Esophagus squamous epithelium (tissue), 5 donors: ENCODE measurements around the gene DNMT3A. TPM values are rescaled to one million over a fixed set of nuclear protein-coding genes. Genes with fewer than 3 reads are reported as not detected.

Source experiments
- DNase-seq: peaks from one replicate; lab custom pipeline; 2025; lab: John Stamatoyannopoulos, UW
- H3K27ac ChIP-seq, 4 donors: fragments of 200-600 bp; sonication (generic); one replicate each; pipeline ENCODE4 v1.5.1; 2016 to 2019; ENCODE audit warnings: mild to moderate bottlenecking in 1 of 4
- H3K27me3 ChIP-seq, 4 donors: fragments of 200-600 bp; sonication (generic); 1 replicate in 3 of 4; 2 replicates in 1 of 4; pipeline versions ENCODE4 v1.5.1 to v1.6.0; 2017 to 2021; ENCODE audit warnings: antibody characterized with exemption in 1 of 4
- H3K36me3 ChIP-seq, 3 donors: fragments of 200-600 bp; sonication (generic); one replicate each; pipeline ENCODE4 v1.5.1; 2016 to 2019
- H3K4me1 ChIP-seq, 3 donors: fragments of 200-600 bp; sonication (generic); one replicate each; pipeline ENCODE4 v1.5.1; 2017 to 2019
- H3K4me3 ChIP-seq, 4 donors: fragments of 200-600 bp; sonication (generic); 1 replicate in 3 of 4; 2 replicates in 1 of 4; pipeline ENCODE4 v1.5.1; 2016 to 2019; ENCODE audit warnings: mild to moderate bottlenecking in 2 of 4, moderate library complexity in 1 of 4
- H3K9me3 ChIP-seq, 3 donors: fragments of 200-600 bp; sonication (generic); one replicate each; pipeline ENCODE4 v1.5.1; 2016 to 2019
- POLR2A ChIP-seq, 4 donors: fragments of 450-650 bp; IDR thresholded peaks; one replicate each; pipeline ENCODE4 v1.6.1; 2017; ENCODE audit warnings: antibody characterized with exemption in 4 of 4, mild to moderate bottlenecking in 4 of 4, moderate library complexity in 3 of 4
- WGBS, 2 donors: methylation state at CpG; one replicate each; pipeline ENCODE4 v1.1.5; 2018; 5-methylcytosine and 5-hydroxymethylcytosine counted together
- intact Hi-C: fragments of 100-400 bp; cut with DNase I; formaldehyde crosslinking; loops from one replicate; pipeline ENCODE4 v1.15.0; 2022
- total RNA-seq, 4 donors: library from RNA; depleted of rRNA; stranded (reverse); fragments of >200 nt; gene quantifications; one replicate each; pipeline ENCODE4 v1.1.0, GENCODE V29; 2016
- TF ChIP-seq, protein P1 (sequence below), 6 experiments: fragments of 450-650 bp in 4 of 6; fragments of 200-600 bp in 2 of 6; sonication (generic) in 2 of 6; IDR thresholded peaks; one replicate each; pipeline ENCODE4 v1.5.1; 2016 to 2019; ENCODE audit warnings: antibody characterized with exemption in 6 of 6, mild to moderate bottlenecking in 4 of 6, moderate library complexity in 4 of 6
- donor health status: DM: yes; HTN: yes; CAD: no.

Gene DNMT3A
- total RNA-seq, 4 donors from 2014 or later, result 4.1 to 13.6 (median 8.2) TPM

GRCh38 chr2:25241452-25241851 is 100.3 kb downstream of the DNMT3A start:
- H3K9me3 ChIP-seq, result no peaks in the 10 kb centered on the region
- no peaks in the 10 kb centered on the region for H3K4me1 ChIP-seq
- no peaks in the 10 kb centered on the region for H3K27me3 ChIP-seq
- no peak for TF ChIP-seq POLR2A (IDR thresholded peaks at IDR 0.05)
- TF ChIP-seq, protein P1, sequence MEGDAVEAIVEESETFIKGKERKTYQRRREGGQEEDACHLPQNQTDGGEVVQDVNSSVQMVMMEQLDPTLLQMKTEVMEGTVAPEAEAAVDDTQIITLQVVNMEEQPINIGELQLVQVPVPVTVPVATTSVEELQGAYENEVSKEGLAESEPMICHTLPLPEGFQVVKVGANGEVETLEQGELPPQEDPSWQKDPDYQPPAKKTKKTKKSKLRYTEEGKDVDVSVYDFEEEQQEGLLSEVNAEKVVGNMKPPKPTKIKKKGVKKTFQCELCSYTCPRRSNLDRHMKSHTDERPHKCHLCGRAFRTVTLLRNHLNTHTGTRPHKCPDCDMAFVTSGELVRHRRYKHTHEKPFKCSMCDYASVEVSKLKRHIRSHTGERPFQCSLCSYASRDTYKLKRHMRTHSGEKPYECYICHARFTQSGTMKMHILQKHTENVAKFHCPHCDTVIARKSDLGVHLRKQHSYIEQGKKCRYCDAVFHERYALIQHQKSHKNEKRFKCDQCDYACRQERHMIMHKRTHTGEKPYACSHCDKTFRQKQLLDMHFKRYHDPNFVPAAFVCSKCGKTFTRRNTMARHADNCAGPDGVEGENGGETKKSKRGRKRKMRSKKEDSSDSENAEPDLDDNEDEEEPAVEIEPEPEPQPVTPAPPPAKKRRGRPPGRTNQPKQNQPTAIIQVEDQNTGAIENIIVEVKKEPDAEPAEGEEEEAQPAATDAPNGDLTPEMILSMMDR (IDR thresholded peaks at IDR 0.05), result no peak
- no peak overlapping the region for H3K27ac ChIP-seq
- H3K4me3 ChIP-seq, result no peak overlapping the region
- intact Hi-C loops, result no loop called here
- no peak for DNase-seq
- 91 to 95% methylated on average over 8 to 13 of the region's 13 CpGs for WGBS, 2 donors
- peaks cover 21 to 100% (median 31%) of the 10 kb centered on the region in 3 donors for H3K36me3 ChIP-seq

DNA sequence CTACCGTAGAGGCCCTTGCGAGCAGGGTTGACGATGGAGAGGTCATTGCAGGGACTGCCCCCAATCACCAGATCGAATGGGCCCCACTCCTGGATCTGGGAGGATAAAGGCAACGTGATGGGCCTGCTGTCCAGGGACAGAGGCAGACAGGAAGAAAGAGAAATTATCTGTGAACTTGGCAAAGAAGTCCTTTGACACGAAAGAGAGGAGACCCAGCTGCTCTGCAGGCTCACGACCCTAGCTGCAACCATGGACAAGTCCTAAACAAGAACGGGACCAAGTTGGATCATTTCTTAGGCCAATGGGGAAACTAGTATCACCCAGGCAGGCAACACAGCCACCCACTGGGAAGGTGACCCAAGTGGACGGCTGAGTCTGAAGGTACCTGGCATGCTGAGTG is 101.1 kb downstream of the DNMT3A start:
- no peaks in the 10 kb centered on the region for H3K4me1 ChIP-seq
- no peak for DNase-seq

DNA sequence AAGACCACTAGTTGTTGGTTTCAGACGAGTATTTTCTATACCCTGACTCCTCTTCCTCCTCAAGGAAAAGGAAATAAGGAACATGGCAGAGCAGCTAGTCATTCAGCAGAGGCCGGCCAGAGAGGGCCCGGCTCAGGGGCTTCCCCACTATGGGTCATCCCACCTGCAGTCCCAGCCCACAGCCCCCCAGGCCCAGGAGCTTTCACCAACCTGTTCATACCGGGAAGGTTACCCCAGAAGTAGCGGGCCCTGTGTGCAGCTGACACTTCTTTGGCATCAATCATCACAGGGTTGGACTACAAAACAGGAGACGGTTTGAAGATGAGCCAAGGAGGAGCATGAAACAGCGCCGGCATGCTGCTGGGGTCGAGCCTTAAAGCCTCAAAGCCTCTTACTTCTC is 102.8 kb downstream of the DNMT3A start:
- H3K9me3 ChIP-seq, result no peaks in the 10 kb centered on the region
- no peaks in the 10 kb centered on the region for H3K4me1 ChIP-seq
- H3K27ac ChIP-seq, result no peak overlapping the region
- TF ChIP-seq, protein P1 (IDR thresholded peaks at IDR 0.05), result no peak
- TF ChIP-seq POLR2A (IDR thresholded peaks at IDR 0.05), result no peak
- H3K36me3 ChIP-seq, result peaks cover 19 to 100% (median 22%) of the 10 kb centered on the region in 3 donors
- intact Hi-C loops, result no loop called here
- WGBS, 2 donors, result 84 to 86% methylated on average over 6 to 8 of the region's 9 CpGs
- DNase-seq, result no peak
- no peak overlapping the region for H3K4me3 ChIP-seq
- H3K27me3 ChIP-seq, result no peaks in the 10 kb centered on the region

More for the DNA sequence above, 101.1 kb downstream of the DNMT3A start:
- H3K36me3 ChIP-seq, result peaks cover 13 to 100% (median 31%) of the 10 kb centered on the region in 3 donors
- H3K4me3 ChIP-seq, result no peak overlapping the region
- intact Hi-C loops, result no loop called here
- H3K27ac ChIP-seq, result no peak overlapping the region
- 79 to 82% methylated on average over 9 of the region's 9 CpGs for WGBS, 2 donors
- TF ChIP-seq, protein P1 (IDR thresholded peaks at IDR 0.05), result no peak
- TF ChIP-seq POLR2A (IDR thresholded peaks at IDR 0.05), result no peak
- H3K9me3 ChIP-seq, result no peaks in the 10 kb centered on the region
- no peaks in the 10 kb centered on the region for H3K27me3 ChIP-seq

DNA sequence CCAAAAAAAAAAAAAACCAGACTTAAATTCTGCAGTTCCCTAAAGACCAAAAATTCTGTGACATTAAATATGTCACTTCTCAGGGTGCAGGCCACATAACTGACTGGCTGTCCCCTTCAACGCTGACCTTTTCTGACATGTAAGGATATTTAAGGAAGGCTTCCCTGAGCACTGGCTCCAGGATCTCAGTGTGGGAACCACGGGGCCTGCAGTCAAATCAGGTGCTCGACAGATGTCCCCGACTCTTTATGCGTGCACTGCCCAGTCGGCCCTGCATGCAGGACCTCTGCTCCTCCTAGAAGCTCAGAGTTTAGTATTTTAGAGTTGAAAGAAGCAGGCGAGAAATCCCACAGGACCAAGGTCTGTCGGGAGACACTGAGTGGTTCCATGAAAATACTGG is 104.0 kb downstream of the DNMT3A start:
- no peak for DNase-seq
- Histone ChIP-seq H3K4me3 (no peak overlapping the region), H3K9me3 (no peaks in the 10 kb centered on the region), H3K27me3 (no peaks in the 10 kb centered on the region), H3K36me3 (peaks cover 16 to 100% (median 20%) of the 10 kb centered on the region in 3 donors), H3K27ac (no peak overlapping the region), H3K4me1 (no peaks in the 10 kb centered on the region)
- no peak for TF ChIP-seq POLR2A (IDR thresholded peaks at IDR 0.05)
- TF ChIP-seq, protein P1 (IDR thresholded peaks at IDR 0.05), result no peak
- intact Hi-C loops, result no loop called here
- 90% methylated on average over 5 to 8 of the region's 8 CpGs for WGBS, 2 donors

- intact Hi-C loops, result no loop called here
- DNase-seq, result no peak
- no peaks in the 10 kb centered on the region for H3K9me3 ChIP-seq
- no peak for TF ChIP-seq POLR2A (IDR thresholded peaks at IDR 0.05)
- TF ChIP-seq, protein P1 (IDR thresholded peaks at IDR 0.05), result no peak
- H3K36me3 ChIP-seq, result peaks cover 16 to 100% (median 19%) of the 10 kb centered on the region in 3 donors
- 82 to 98% methylated on average over 6 to 8 of the region's 8 CpGs for WGBS, 2 donors
- no peak overlapping the region for H3K27ac ChIP-seq
- no peaks in the 10 kb centered on the region for H3K27me3 ChIP-seq
- H3K4me3 ChIP-seq, result no peak overlapping the region
- no peaks in the 10 kb centered on the region for H3K4me1 ChIP-seq
Observed at GRCh38 chr2:25236736-25237135, 105.0 kb downstream of the DNMT3A start.
